ENCODE measurements around the gene TSEN15.

- TF ChIP-seq CTCF (CRISPR knock-in tag; IDR thresholded peaks at IDR 0.05) (no peak), FOXJ3 (CRISPR knock-in tag; IDR thresholded peaks at IDR 0.05; ENCODE audit: borderline replicate concordance) (no peak), POLR2AphosphoS5 (IDR thresholded peaks at IDR 0.05; ENCODE audit: low read depth, low read length) (no peak), E2F1 (CRISPR knock-in tag; IDR thresholded peaks at IDR 0.05) (no peak), ZNF589 (CRISPR knock-in tag; conservative IDR thresholded peaks at IDR 0.05) (no peak), POLR2A (IDR thresholded peaks at IDR 0.05; ENCODE audit: insufficient read depth in 1 of 2, low read depth in 2 of 2, low read length in 2 of 2) (no peak)
Measured at GRCh38 chr1:184116287-184116686, 64.8 kb downstream of the TSEN15 start.

Measured in HepG2 (cell line).